HG02981 (cell line): ENCODE measurements around the gene PAM16.

Experiments
- ATAC-seq: cut with Tn5 transposase; IDR thresholded peaks from one replicate; pipeline ENCODE4 v1.9.1; 2021; ENCODE audit warnings: mild to moderate bottlenecking, moderate library complexity; ENCODE audit not compliant: unreplicated experiment

Gene PAM16

GRCh38 chr16:4384509-4384942 lies 33.4 kb upstream of the PAM16 start:
- no peak for ATAC-seq

GRCh38 chr16:4383591-4384444 lies 32.7 kb upstream of the PAM16 start:
- ATAC-seq, result no peak

- ATAC-seq, result no peak
These were observed 31.8 kb upstream of the PAM16 start for GRCh38 chr16:4382795-4383357.

- no peak for ATAC-seq
These were observed 31.0 kb upstream of the PAM16 start for GRCh38 chr16:4381935-4382794.

- ATAC-seq, result no peak
These were observed 30.2 kb upstream of the PAM16 start for GRCh38 chr16:4381072-4381934.

GRCh38 chr16:4380119-4381063 lies 29.3 kb upstream of the PAM16 start:
- ATAC-seq, result no peak

- no peak for ATAC-seq
These were observed 28.0 kb upstream of the PAM16 start for GRCh38 chr16:4378999-4379690.

GRCh38 chr16:4378161-4378666 lies 27.1 kb upstream of the PAM16 start:
- no peak for ATAC-seq

GRCh38 chr16:4377573-4378154 lies 26.5 kb upstream of the PAM16 start:
- no peak for ATAC-seq

- no peak for ATAC-seq
These were observed 25.9 kb upstream of the PAM16 start for GRCh38 chr16:4376893-4377572.

- ATAC-seq, result no peak
These were observed 25.2 kb upstream of the PAM16 start for GRCh38 chr16:4376126-4376892.

GRCh38 chr16:4375717-4376116 lies 24.6 kb upstream of the PAM16 start:
- no peak for ATAC-seq

- ATAC-seq, result no peak
These were observed 23.0 kb upstream of the PAM16 start for GRCh38 chr16:4373909-4374742.

- no peak for ATAC-seq
These were observed 22.3 kb upstream of the PAM16 start for GRCh38 chr16:4373356-4373908.

- no peak for ATAC-seq
These were observed 21.6 kb upstream of the PAM16 start for GRCh38 chr16:4372578-4373355.
